Activated T-helper 1 cell treated with anti-CD3 and anti-CD28 coated beads, Interleukin-12 subunit alpha, Interleukin-12 subunit beta, Interleukin-2, Interleukin-4 antibody, amounts not matched to agents 30 ng/mL and 10 ng/mL and 1 ng/mL, durations not matched to agents 14 hours and 24 hours and 36 hours (primary cell): ENCODE measurements around the gene RNF207. TPM values are rescaled to one million over a fixed set of nuclear protein-coding genes. Genes with fewer than 3 reads are reported as not detected.

Experiments used
- DNase-seq: peaks from one replicate; pipeline ENCODE4 v3.0.0; 2021; ENCODE audit warnings: low spot score
- H3K27ac Mint-ChIP-seq: one replicate; pipeline ENCODE4 v1.8.0; 2021; ENCODE audit warnings: mild to moderate bottlenecking, mixed read lengths
- H3K27me3 Mint-ChIP-seq: one replicate; pipeline ENCODE4 v1.8.0; 2022; ENCODE audit warnings: mild to moderate bottlenecking, moderate library complexity, mixed read lengths; ENCODE audit not compliant: insufficient read depth
- H3K36me3 Mint-ChIP-seq: one replicate; pipeline ENCODE4 v1.8.0; 2021; ENCODE audit warnings: low read depth, mixed read lengths
- H3K4me1 Mint-ChIP-seq: one replicate; pipeline ENCODE4 v1.8.0; 2021; ENCODE audit warnings: low read depth, mixed read lengths
- H3K4me3 Mint-ChIP-seq: one replicate; pipeline ENCODE4 v1.8.0; 2021; ENCODE audit warnings: mild to moderate bottlenecking, moderate library complexity, mixed read lengths
- H3K9me3 Mint-ChIP-seq: one replicate; pipeline ENCODE4 v1.8.0; 2021; ENCODE audit warnings: mixed read lengths
- intact Hi-C: fragments of 100-400 bp; cut with micrococcal nuclease; formaldehyde crosslinking; loops from one replicate; pipeline ENCODE4 v1.15.1; 2024
- total RNA-seq: library from RNA; stranded (reverse); gene quantifications from 2 replicates; pipeline ENCODE4 v1.2.3, GENCODE V29; 2022

Gene RNF207
- total RNA-seq, 1 donor from 2014 or later = 65.8 TPM

- H3K27me3 Mint-ChIP-seq = peaks cover 39% of the 10 kb centered on the region
- no peak overlapping the region for H3K4me3 Mint-ChIP-seq
- peaks cover 18% of the 10 kb centered on the region for H3K4me1 Mint-ChIP-seq
- intact Hi-C loops = no loop called here
- peaks cover 6% of the 10 kb centered on the region for H3K36me3 Mint-ChIP-seq
- DNase-seq = no peak
- no peaks in the 10 kb centered on the region for H3K9me3 Mint-ChIP-seq
- peak overlapping the region; percentile 53 for H3K27ac Mint-ChIP-seq
Observed at GRCh38 chr1:6178751-6179563, 27.0 kb upstream of the RNF207 start.

- H3K27ac Mint-ChIP-seq = no peak overlapping the region
- peaks cover 12% of the 10 kb centered on the region for H3K36me3 Mint-ChIP-seq
- no peak overlapping the region for H3K4me3 Mint-ChIP-seq
- intact Hi-C loops = loop anchor here (5.0 kb wide), 1 partner anchor 72 kb away; no protein-coding TSS in a partner anchor
- H3K9me3 Mint-ChIP-seq = no peaks in the 10 kb centered on the region
- H3K27me3 Mint-ChIP-seq = peaks cover 39% of the 10 kb centered on the region
- DNase-seq = no peak
- H3K4me1 Mint-ChIP-seq = peaks cover 18% of the 10 kb centered on the region
Observed at GRCh38 chr1:6179564-6180175, 26.2 kb upstream of the RNF207 start.

- intact Hi-C loops = loop anchor here (5.0 kb wide), 1 partner anchor 73 kb away; no protein-coding TSS in a partner anchor
- H3K4me1 Mint-ChIP-seq = peaks cover 18% of the 10 kb centered on the region
- peak within 1 kb of the TSS; percentile 13 for H3K4me3 Mint-ChIP-seq
- H3K36me3 Mint-ChIP-seq = peaks cover 16% of the 10 kb centered on the region
- peaks cover 39% of the 10 kb centered on the region for H3K27me3 Mint-ChIP-seq
- peak within 1 kb of the TSS; percentile 26 for H3K27ac Mint-ChIP-seq
- H3K9me3 Mint-ChIP-seq = no peaks in the 10 kb centered on the region
- no peak for DNase-seq
Observed at GRCh38 chr1:6180268-6180706, 25.6 kb upstream of the RNF207 start, which contains the start of gene CHD5. TSS of gene CHD5 (minus strand) at chr1:6180321. CDS start at chr1:6180023, 298 bp downstream.

GRCh38 chr1:6180707-6181311, 25.1 kb upstream of the RNF207 start:
- H3K36me3 Mint-ChIP-seq = peaks cover 19% of the 10 kb centered on the region
- no peak overlapping the region for H3K27ac Mint-ChIP-seq
- H3K4me3 Mint-ChIP-seq = peak overlapping the region; percentile 13
- intact Hi-C loops = loop anchor here (5.0 kb wide), 1 partner anchor 74 kb away; no protein-coding TSS in a partner anchor
- H3K4me1 Mint-ChIP-seq = peaks cover 19% of the 10 kb centered on the region
- no peak for DNase-seq
- H3K27me3 Mint-ChIP-seq = peaks cover 39% of the 10 kb centered on the region
- H3K9me3 Mint-ChIP-seq = no peaks in the 10 kb centered on the region

GRCh38 chr1:6181347-6181770, 24.6 kb upstream of the RNF207 start:
- DNase-seq = no peak

GRCh38 chr1:6183520-6183989, 22.4 kb upstream of the RNF207 start:
- no peak for DNase-seq
- H3K9me3 Mint-ChIP-seq = no peaks in the 10 kb centered on the region
- intact Hi-C loops = loop anchor here (5.0 kb wide), 1 partner anchor 76 kb away; no protein-coding TSS in a partner anchor
- no peak overlapping the region for H3K27ac Mint-ChIP-seq
- H3K27me3 Mint-ChIP-seq = peaks cover 21% of the 10 kb centered on the region
- H3K36me3 Mint-ChIP-seq = peaks cover 30% of the 10 kb centered on the region
- no peak overlapping the region for H3K4me3 Mint-ChIP-seq
- peaks cover 23% of the 10 kb centered on the region for H3K4me1 Mint-ChIP-seq

More at GRCh38 chr1:6181347-6181770, 24.6 kb upstream of the RNF207 start:
- peaks cover 23% of the 10 kb centered on the region for H3K36me3 Mint-ChIP-seq
- peaks cover 23% of the 10 kb centered on the region for H3K4me1 Mint-ChIP-seq
- no peaks in the 10 kb centered on the region for H3K9me3 Mint-ChIP-seq
- intact Hi-C loops = loop anchor here (5.0 kb wide), 1 partner anchor 74 kb away; no protein-coding TSS in a partner anchor
- peaks cover 39% of the 10 kb centered on the region for H3K27me3 Mint-ChIP-seq
- H3K27ac Mint-ChIP-seq = peak overlapping the region; percentile 26
- H3K4me3 Mint-ChIP-seq = peak overlapping the region; percentile 19

- no peak overlapping the region for H3K27ac Mint-ChIP-seq
- intact Hi-C loops = loop anchor here (5.0 kb wide), 1 partner anchor 77 kb away; no protein-coding TSS in a partner anchor
- H3K27me3 Mint-ChIP-seq = peaks cover 16% of the 10 kb centered on the region
- no peak for DNase-seq
- H3K4me3 Mint-ChIP-seq = no peak overlapping the region
- H3K4me1 Mint-ChIP-seq = peaks cover 28% of the 10 kb centered on the region
- H3K36me3 Mint-ChIP-seq = peaks cover 35% of the 10 kb centered on the region
- no peaks in the 10 kb centered on the region for H3K9me3 Mint-ChIP-seq
Observed at GRCh38 chr1:6184083-6184783, 21.7 kb upstream of the RNF207 start.

- intact Hi-C loops = no loop called here
- peaks cover 16% of the 10 kb centered on the region for H3K27me3 Mint-ChIP-seq
Observed at GRCh38 chr1:6185151-6185550, 20.8 kb upstream of the RNF207 start.

GRCh38 chr1:6185635-6186382, 20.1 kb upstream of the RNF207 start:
- Mint-ChIP-seq H3K4me1 (peaks cover 28% of the 10 kb centered on the region), H3K27ac (no peak overlapping the region), H3K36me3 (peaks cover 43% of the 10 kb centered on the region), H3K4me3 (no peak overlapping the region), H3K9me3 (no peaks in the 10 kb centered on the region), H3K27me3 (peaks cover 13% of the 10 kb centered on the region)
- DNase-seq = no peak
- intact Hi-C loops = no loop called here

More at GRCh38 chr1:6185151-6185550, 20.8 kb upstream of the RNF207 start:
- no peaks in the 10 kb centered on the region for H3K9me3 Mint-ChIP-seq
- H3K27ac Mint-ChIP-seq = no peak overlapping the region
- peaks cover 29% of the 10 kb centered on the region for H3K4me1 Mint-ChIP-seq
- no peak overlapping the region for H3K4me3 Mint-ChIP-seq
- DNase-seq = no peak
- peaks cover 42% of the 10 kb centered on the region for H3K36me3 Mint-ChIP-seq

- H3K27me3 Mint-ChIP-seq = peaks cover 2% of the 10 kb centered on the region
- H3K4me1 Mint-ChIP-seq = peaks cover 11% of the 10 kb centered on the region
- intact Hi-C loops = no loop called here
- DNase-seq = no peak
- H3K27ac Mint-ChIP-seq = no peak overlapping the region
- no peak overlapping the region for H3K4me3 Mint-ChIP-seq
- H3K36me3 Mint-ChIP-seq = peaks cover 49% of the 10 kb centered on the region
- H3K9me3 Mint-ChIP-seq = no peaks in the 10 kb centered on the region
Observed at GRCh38 chr1:6188466-6188865, 17.5 kb upstream of the RNF207 start.

- Mint-ChIP-seq H3K9me3 (no peaks in the 10 kb centered on the region), H3K4me1 (peaks cover 17% of the 10 kb centered on the region), H3K36me3 (peaks cover 42% of the 10 kb centered on the region), H3K27ac (no peak overlapping the region), H3K27me3 (no peaks in the 10 kb centered on the region), H3K4me3 (no peak overlapping the region)
- no peak for DNase-seq
- intact Hi-C loops = no loop called here
Observed at GRCh38 chr1:6191968-6192367, 14.0 kb upstream of the RNF207 start.
